IMR-90 (cell line): ENCODE measurements around the gene CASP14. TPM values are rescaled to one million over a fixed set of nuclear protein-coding genes. Genes with fewer than 3 reads are reported as not detected.

Source experiments
- ATAC-seq: fragments of 200-7000 bp; cut with Tn5 transposase; 2 replicates; pipeline ENCODE4 v1.9.1; 2020; ENCODE audit warnings: low read depth, mild to moderate bottlenecking, moderate library complexity
- BruUV-seq: library from RNA; stranded (reverse); fragments of 400-500 nt; replicated peaks from 2 replicates; lab custom pipeline; 2021; lab: Mats Ljungman, UMichigan
- CTCF ChIA-PET: fragments of 300-600 bp; formaldehyde crosslinking; extraction: SDS; loops from one replicate; lab custom pipeline; 2021; ENCODE audit warnings: antibody characterized with exemption; lab: Yijun Ruan, JAX
- POLR2A ChIA-PET: fragments of 300-600 bp; sonication (Branson Sonifier 250); formaldehyde crosslinking; loops from one replicate; lab custom pipeline; 2022; ENCODE audit warnings: antibody characterized with exemption; ENCODE audit not compliant: unreplicated experiment; lab: Charles Lee
- DNase-seq: peaks from one replicate; pipeline ENCODE4 v3.0.0; 2013
- H2AFZ ChIP-seq: replicated peaks from 2 replicates; pipeline ENCODE3; 2013; ENCODE audit warnings: low read length, mild to moderate bottlenecking; ENCODE audit not compliant: poor library complexity
- H2AK5ac ChIP-seq: 2 replicates; pipeline ENCODE4 v1.6.1; 2013; ENCODE audit warnings: low read depth, low read length, inconsistent platforms
- H2AK9ac ChIP-seq: replicated peaks from 2 replicates; pipeline ENCODE3; 2013; ENCODE audit warnings: mild to moderate bottlenecking, low read depth, low read length, moderate library complexity; ENCODE audit not compliant: poor library complexity
- H2BK120ac ChIP-seq: 2 replicates; pipeline ENCODE4 v1.6.1; 2013; ENCODE audit warnings: low read depth, low read length, inconsistent platforms
- H2BK15ac ChIP-seq: 3 replicates; pipeline ENCODE4 v1.6.1; 2013; ENCODE audit warnings: low read depth, low read length, inconsistent platforms
- H2BK20ac ChIP-seq: 2 replicates; pipeline ENCODE4 v1.6.1; 2013; ENCODE audit warnings: low read depth, mild to moderate bottlenecking, inconsistent platforms, low read length, moderate library complexity
- H2BK5ac ChIP-seq: 2 replicates; pipeline ENCODE4 v1.6.1; 2013; ENCODE audit warnings: mild to moderate bottlenecking, low read depth, low read length, inconsistent platforms; ENCODE audit not compliant: poor library complexity, severe bottlenecking
- H3K14ac ChIP-seq: replicated peaks from 2 replicates; pipeline ENCODE4 v1.6.1; 2013; ENCODE audit warnings: low read depth, low read length, inconsistent platforms
- H3K18ac ChIP-seq: 2 replicates; pipeline ENCODE4 v1.6.1; 2013; ENCODE audit warnings: low read depth, low read length, control low read depth
- H3K23ac ChIP-seq: 2 replicates; pipeline ENCODE4 v1.6.1; 2013; ENCODE audit warnings: low read depth, low read length, inconsistent platforms
- H3K27ac ChIP-seq: 2 replicates; pipeline ENCODE4 v1.5.1; 2013; ENCODE audit warnings: mild to moderate bottlenecking, control low read depth, low read length; ENCODE audit not compliant: insufficient read depth
- H3K27me3 ChIP-seq: 2 replicates; pipeline ENCODE4 v1.6.1; 2013; ENCODE audit warnings: low read length; ENCODE audit not compliant: control insufficient read depth, insufficient read depth
- H3K36me3 ChIP-seq: 2 replicates; pipeline ENCODE4 v1.6.1; 2013; ENCODE audit warnings: low read length, mixed read lengths; ENCODE audit not compliant: control insufficient read depth, insufficient read depth
- H3K4ac ChIP-seq: 2 replicates; pipeline ENCODE4 v1.6.1; 2013; ENCODE audit warnings: low read depth, low read length, inconsistent platforms
- H3K4me1 ChIP-seq: 2 replicates; pipeline ENCODE4 v1.6.1; 2013; ENCODE audit warnings: low read length, mixed read lengths; ENCODE audit not compliant: control insufficient read depth, insufficient read depth
- H3K4me2 ChIP-seq: 2 replicates; pipeline ENCODE4 v1.6.1; 2013; ENCODE audit warnings: low read depth, mild to moderate bottlenecking, control low read depth, low read length, moderate library complexity
- H3K4me3 ChIP-seq: 2 replicates; pipeline ENCODE4 v1.5.1; 2013; ENCODE audit warnings: low read depth, mild to moderate bottlenecking, control low read depth, low read length, moderate library complexity; ENCODE audit not compliant: insufficient read depth
- H3K56ac ChIP-seq: 2 replicates; pipeline ENCODE4 v1.6.1; 2013; ENCODE audit warnings: low read length, inconsistent platforms; ENCODE audit not compliant: insufficient read depth; ENCODE audit errors: extremely low read depth
- H3K79me1 ChIP-seq, 2 experiments: 2 replicates each; pipeline ENCODE4 v1.6.1; 2013; ENCODE audit warnings: low read length in 2 of 2, inconsistent platforms in 1 of 2, low read depth in 1 of 2
- H3K9ac ChIP-seq: 2 replicates; pipeline ENCODE4 v1.6.1; 2013; ENCODE audit warnings: low read depth, low read length, control low read depth
- H3K9me1 ChIP-seq: 2 replicates; pipeline ENCODE4 v1.6.1; 2013; ENCODE audit warnings: low read length, inconsistent platforms; ENCODE audit not compliant: insufficient read depth
- H3K9me3 ChIP-seq: 2 replicates; pipeline ENCODE4 v1.6.1; 2013; ENCODE audit warnings: low read length; ENCODE audit not compliant: control insufficient read depth, insufficient read depth
- H4K20me1 ChIP-seq: 2 replicates; pipeline ENCODE4 v1.6.1; 2013; ENCODE audit warnings: low read length, inconsistent platforms; ENCODE audit not compliant: insufficient read depth
- H4K5ac ChIP-seq: 2 replicates; pipeline ENCODE4 v1.6.1; 2013; ENCODE audit warnings: mild to moderate bottlenecking, low read depth, low read length, control low read depth
- H4K8ac ChIP-seq, 2 experiments: 2 replicates each; pipeline ENCODE4 v1.6.1; 2013; ENCODE audit warnings: low read depth in 2 of 2, low read length in 2 of 2, control low read depth in 1 of 2, inconsistent platforms in 1 of 2
- H4K91ac ChIP-seq: 2 replicates; pipeline ENCODE4 v1.6.1; 2013; ENCODE audit warnings: low read depth, low read length, inconsistent platforms; ENCODE audit not compliant: insufficient read depth
- BHLHE40 ChIP-seq: fragments of 150-350 bp; IDR thresholded peaks from 2 replicates; pipeline ENCODE4 v1.6.1; 2016; ENCODE audit warnings: mild to moderate bottlenecking, low read depth, low read length
- CEBPB ChIP-seq: IDR thresholded peaks from 2 replicates; pipeline ENCODE4 v1.6.1; 2012; ENCODE audit warnings: low read depth, low read length, improper control_type of control experiment
- CHD1 ChIP-seq: IDR thresholded peaks from 2 replicates; pipeline ENCODE4 v1.6.1; 2012; ENCODE audit warnings: low read depth, low read length, improper control_type of control experiment
- MAZ ChIP-seq: IDR thresholded peaks from 2 replicates; pipeline ENCODE4 v1.6.1; 2012; ENCODE audit warnings: low read depth, mild to moderate bottlenecking, low read length, improper control_type of control experiment, moderate library complexity, borderline replicate concordance
- POLR2A ChIP-seq: IDR thresholded peaks from 2 replicates; pipeline ENCODE4 v1.6.1; 2012; ENCODE audit warnings: mild to moderate bottlenecking, low read depth, low read length
- RAD21 ChIP-seq: IDR thresholded peaks from 2 replicates; pipeline ENCODE4 v1.6.1; 2012; ENCODE audit warnings: low read length, improper control_type of control experiment
- RCOR1 ChIP-seq: IDR thresholded peaks from 2 replicates; pipeline ENCODE4 v1.6.1; 2012; ENCODE audit warnings: mild to moderate bottlenecking, low read length, improper control_type of control experiment; ENCODE audit not compliant: insufficient replicate concordance
- RFX5 ChIP-seq: IDR thresholded peaks from 2 replicates; pipeline ENCODE4 v1.8.0; 2012; ENCODE audit warnings: low read depth, mild to moderate bottlenecking, low read length, moderate library complexity
- WGBS, 2 experiments: methylation state at CpG; one replicate each; pipeline versions ENCODE4 v1.1.5 to v1.1.7; 2013; ENCODE audit warnings: missing lambda C conversion rate in 2 of 2; ENCODE audit not compliant: insufficient read length in 1 of 2; ENCODE audit errors: extremely low coverage in 2 of 2; 5-methylcytosine and 5-hydroxymethylcytosine counted together
- dilution Hi-C: fragments of 300-500 bp; cut with HindIII; formaldehyde crosslinking; loops from one replicate; pipeline ENCODE4 v1.14.3; 2018; ENCODE audit warnings: low sequenced_read_pairs; ENCODE audit not compliant: unreplicated experiment
- in situ Hi-C: fragments of 300-500 bp; cut with MboI; formaldehyde crosslinking; loops from 3 replicates; pipeline ENCODE4 v1.14.3; 2019; ENCODE audit warnings: low sequenced_read_pairs, inconsistent platforms, mixed read lengths
- intact Hi-C: fragments of 100-400 bp; cut with micrococcal nuclease; formaldehyde crosslinking; loops from 2 replicates; pipeline ENCODE4 v1.10.0; 2022
- polyA plus RNA-seq, 3 experiments: library from polyadenylated mRNA; depleted of rRNA; stranded (reverse); fragments of >200 nt; gene quantifications; 2 replicates each; pipeline ENCODE4 v1.2.3, GENCODE V29; 2012; ENCODE audit warnings: low replicate concordance in 1 of 3
- total RNA-seq: library from RNA; depleted of rRNA; stranded (reverse); fragments of >200 nt; gene quantifications from 2 replicates; pipeline ENCODE4 v1.2.3, GENCODE V29; 2012
- TF ChIP-seq, protein P1 (sequence below): conservative IDR thresholded peaks from 2 replicates; pipeline ENCODE4 v1.5.1; 2012; ENCODE audit warnings: mild to moderate bottlenecking, low read depth, low read length, improper control_type of control experiment
- TF ChIP-seq, protein P2 (sequence below): fragments of 150-350 bp; IDR thresholded peaks from 2 replicates; pipeline ENCODE4 v1.6.1; 2016; ENCODE audit warnings: low read depth, mild to moderate bottlenecking, low read length, moderate library complexity, borderline replicate concordance
- TF ChIP-seq, protein P3 (sequence below): fragments of 150-350 bp; IDR thresholded peaks from 2 replicates; pipeline ENCODE4 v1.6.1; 2017; ENCODE audit warnings: mild to moderate bottlenecking, antibody characterized with exemption, low read length, low read depth

The CASP14 gene
- total and polyA plus RNA-seq, 2 of the 4 experiments (the other 2 are of a cell fraction): not detected

DNA sequence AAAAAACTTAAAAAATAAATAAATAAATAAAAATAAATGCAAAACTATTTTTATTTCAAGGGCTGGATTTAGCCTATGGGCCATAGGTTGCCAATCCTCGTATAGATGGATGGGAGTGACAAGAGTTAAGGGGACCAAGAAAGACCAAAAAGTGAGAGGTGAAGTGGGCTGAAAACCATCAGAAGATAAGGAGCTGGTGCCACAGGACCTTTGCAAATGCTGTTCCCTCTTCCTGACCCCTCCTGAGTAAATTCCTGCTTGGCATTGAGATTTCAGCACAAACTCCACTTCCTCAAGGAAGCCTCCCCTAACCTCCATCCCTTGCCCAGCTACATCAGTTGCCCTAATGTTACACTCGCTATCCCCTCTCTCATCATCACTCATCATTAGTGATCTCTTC lies 43.7 kb downstream of the CASP14 start:
- in situ Hi-C loops: no loop called here

More for the DNA sequence above, 43.7 kb downstream of the CASP14 start:
- H3K27ac ChIP-seq: no peak overlapping the region
- H3K9me3 ChIP-seq: no peaks in the 10 kb centered on the region
- H3K9ac ChIP-seq: no peak overlapping the region
- H2AK9ac ChIP-seq: no peak overlapping the region
- H4K20me1 ChIP-seq: no peaks in the 10 kb centered on the region
- no peak for ATAC-seq
- H3K4me2 ChIP-seq: no peak overlapping the region
- no peaks in the 10 kb centered on the region for H3K79me1 ChIP-seq
- ChIA-PET POLR2A (no interaction called here), CTCF (interaction anchor here (1.5 to 1.6 kb wide), 3 partner anchors 9 to 58 kb away, joined by 4 to 12 read pairs (median 10); no protein-coding TSS in a partner anchor)
- no peak overlapping the region for H4K8ac ChIP-seq
- no TSS peak for BruUV-seq
- no peak overlapping the region for H2AFZ ChIP-seq
- no peak overlapping the region for H2BK5ac ChIP-seq
- dilution Hi-C loops: no loop called here
- no peak overlapping the region for H3K4me3 ChIP-seq
- H3K14ac ChIP-seq: no peak overlapping the region
- no peak overlapping the region for H4K5ac ChIP-seq
- H3K9me1 ChIP-seq: no peaks in the 10 kb centered on the region
- H3K36me3 ChIP-seq: no peaks in the 10 kb centered on the region
- TF ChIP-seq, protein P1, sequence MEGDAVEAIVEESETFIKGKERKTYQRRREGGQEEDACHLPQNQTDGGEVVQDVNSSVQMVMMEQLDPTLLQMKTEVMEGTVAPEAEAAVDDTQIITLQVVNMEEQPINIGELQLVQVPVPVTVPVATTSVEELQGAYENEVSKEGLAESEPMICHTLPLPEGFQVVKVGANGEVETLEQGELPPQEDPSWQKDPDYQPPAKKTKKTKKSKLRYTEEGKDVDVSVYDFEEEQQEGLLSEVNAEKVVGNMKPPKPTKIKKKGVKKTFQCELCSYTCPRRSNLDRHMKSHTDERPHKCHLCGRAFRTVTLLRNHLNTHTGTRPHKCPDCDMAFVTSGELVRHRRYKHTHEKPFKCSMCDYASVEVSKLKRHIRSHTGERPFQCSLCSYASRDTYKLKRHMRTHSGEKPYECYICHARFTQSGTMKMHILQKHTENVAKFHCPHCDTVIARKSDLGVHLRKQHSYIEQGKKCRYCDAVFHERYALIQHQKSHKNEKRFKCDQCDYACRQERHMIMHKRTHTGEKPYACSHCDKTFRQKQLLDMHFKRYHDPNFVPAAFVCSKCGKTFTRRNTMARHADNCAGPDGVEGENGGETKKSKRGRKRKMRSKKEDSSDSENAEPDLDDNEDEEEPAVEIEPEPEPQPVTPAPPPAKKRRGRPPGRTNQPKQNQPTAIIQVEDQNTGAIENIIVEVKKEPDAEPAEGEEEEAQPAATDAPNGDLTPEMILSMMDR: no peak
- TF ChIP-seq CEBPB (no peak), MAZ (no peak), BHLHE40 (no peak), POLR2A (no peak), RCOR1 (no peak), RFX5 (no peak), RAD21 (no peak), CHD1 (no peak)
- TF ChIP-seq, protein P2, sequence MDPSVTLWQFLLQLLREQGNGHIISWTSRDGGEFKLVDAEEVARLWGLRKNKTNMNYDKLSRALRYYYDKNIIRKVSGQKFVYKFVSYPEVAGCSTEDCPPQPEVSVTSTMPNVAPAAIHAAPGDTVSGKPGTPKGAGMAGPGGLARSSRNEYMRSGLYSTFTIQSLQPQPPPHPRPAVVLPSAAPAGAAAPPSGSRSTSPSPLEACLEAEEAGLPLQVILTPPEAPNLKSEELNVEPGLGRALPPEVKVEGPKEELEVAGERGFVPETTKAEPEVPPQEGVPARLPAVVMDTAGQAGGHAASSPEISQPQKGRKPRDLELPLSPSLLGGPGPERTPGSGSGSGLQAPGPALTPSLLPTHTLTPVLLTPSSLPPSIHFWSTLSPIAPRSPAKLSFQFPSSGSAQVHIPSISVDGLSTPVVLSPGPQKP: no peak
- TF ChIP-seq, protein P3, sequence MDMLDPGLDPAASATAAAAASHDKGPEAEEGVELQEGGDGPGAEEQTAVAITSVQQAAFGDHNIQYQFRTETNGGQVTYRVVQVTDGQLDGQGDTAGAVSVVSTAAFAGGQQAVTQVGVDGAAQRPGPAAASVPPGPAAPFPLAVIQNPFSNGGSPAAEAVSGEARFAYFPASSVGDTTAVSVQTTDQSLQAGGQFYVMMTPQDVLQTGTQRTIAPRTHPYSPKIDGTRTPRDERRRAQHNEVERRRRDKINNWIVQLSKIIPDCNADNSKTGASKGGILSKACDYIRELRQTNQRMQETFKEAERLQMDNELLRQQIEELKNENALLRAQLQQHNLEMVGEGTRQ: no peak
- DNase-seq: no peak
- H3K27me3 ChIP-seq: peaks cover 6% of the 10 kb centered on the region
- no CpG with 5 or more reads among the region's 2 CpGs for WGBS, 2 experiments
- H3K56ac ChIP-seq: no peak overlapping the region
- no peak overlapping the region for H3K18ac ChIP-seq
- intact Hi-C loops: loop anchor here (5.0 kb wide), 1 partner anchor 344 kb away; no protein-coding TSS in a partner anchor
- no peak overlapping the region for H2BK15ac ChIP-seq
- no peak overlapping the region for H3K23ac ChIP-seq
- H3K4ac ChIP-seq: no peak overlapping the region
- no peak overlapping the region for H4K91ac ChIP-seq
- no peak overlapping the region for H2AK5ac ChIP-seq
- H2BK120ac ChIP-seq: no peak overlapping the region
- H2BK20ac ChIP-seq: no peak overlapping the region
- peaks cover 3% of the 10 kb centered on the region; the same call in 1 of the 2 replicates for H3K4me1 ChIP-seq
